KMS-11 (cell line): ENCODE measurements around the gene DNAJC5G.

Source experiments
- H2AFZ ChIP-seq: fragments of 200-600 bp; sonication (generic); 2 replicates; pipeline ENCODE4 v1.6.1; 2016; ENCODE audit warnings: antibody characterized with exemption, mixed run types, low read depth
- H3K27ac ChIP-seq: fragments of 200-600 bp; sonication (generic); 2 replicates; pipeline ENCODE4 v1.6.1; 2016; ENCODE audit warnings: mild to moderate bottlenecking, mixed run types
- H3K27me3 ChIP-seq: fragments of 200-600 bp; sonication (generic); 2 replicates; pipeline ENCODE4 v1.6.1; 2017; ENCODE audit warnings: mild to moderate bottlenecking, low read depth, mixed run types, moderate library complexity; ENCODE audit not compliant: insufficient read depth
- H3K36me3 ChIP-seq: fragments of 200-600 bp; sonication (generic); 2 replicates; pipeline ENCODE4 v1.6.1; 2017; ENCODE audit warnings: mild to moderate bottlenecking, mixed run types; ENCODE audit not compliant: insufficient read depth
- H3K4me1 ChIP-seq: fragments of 200-600 bp; sonication (generic); 2 replicates; pipeline ENCODE4 v1.6.1; 2016; ENCODE audit warnings: mild to moderate bottlenecking, low read depth, mixed run types; ENCODE audit not compliant: poor library complexity, severe bottlenecking
- H3K4me2 ChIP-seq: fragments of 200-600 bp; sonication (generic); 2 replicates; pipeline ENCODE4 v1.7.0; 2016; ENCODE audit warnings: mild to moderate bottlenecking, mixed run types
- H3K4me3 ChIP-seq: fragments of 200-600 bp; sonication (generic); IDR thresholded peaks from 2 replicates; pipeline ENCODE4 v1.6.1; 2017; ENCODE audit warnings: low read depth, low read length, mixed read lengths; ENCODE audit not compliant: insufficient read depth
- H3K79me2 ChIP-seq: fragments of 200-600 bp; sonication (generic); 2 replicates; pipeline ENCODE4 v1.6.1; 2016; ENCODE audit warnings: low read depth, mixed run types; ENCODE audit not compliant: insufficient read depth
- H3K9ac ChIP-seq: fragments of 200-600 bp; sonication (generic); 2 replicates; pipeline ENCODE4 v1.6.1; 2016; ENCODE audit warnings: mild to moderate bottlenecking, mixed run types
- H4K20me1 ChIP-seq: fragments of 200-600 bp; sonication (generic); 2 replicates; pipeline ENCODE4 v1.6.1; 2016; ENCODE audit warnings: mild to moderate bottlenecking, mixed run types; ENCODE audit not compliant: insufficient read depth
- TF ChIP-seq, protein P1 (sequence below): fragments of 200-600 bp; sonication (generic); conservative IDR thresholded peaks from 2 replicates; pipeline ENCODE4 v1.6.1; 2017; ENCODE audit warnings: low read depth, mild to moderate bottlenecking, antibody characterized with exemption, low read length, moderate library complexity, mixed read lengths

DNAJC5G gene

DNA sequence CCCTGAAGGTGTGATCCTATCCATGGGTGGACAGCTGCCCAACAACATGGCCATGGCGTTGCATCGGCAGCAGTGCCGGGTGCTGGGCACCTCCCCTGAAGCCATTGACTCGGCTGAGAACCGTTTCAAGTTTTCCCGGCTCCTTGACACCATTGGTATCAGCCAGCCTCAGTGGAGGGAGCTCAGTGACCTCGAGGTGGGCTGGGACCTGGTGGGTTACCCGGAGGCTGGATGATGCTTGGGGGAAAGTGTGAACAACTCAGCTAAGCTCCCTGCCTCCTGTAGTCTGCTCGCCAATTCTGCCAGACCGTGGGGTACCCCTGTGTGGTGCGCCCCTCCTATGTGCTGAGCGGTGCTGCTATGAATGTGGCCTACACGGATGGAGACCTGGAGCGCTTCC lies 41.9 kb upstream of the DNAJC5G start:
- Histone ChIP-seq H3K27ac (no peak overlapping the region), H3K9ac (no peak overlapping the region), H3K27me3 (no peaks in the 10 kb centered on the region), H3K79me2 (no peaks in the 10 kb centered on the region), H3K4me1 (no peaks in the 10 kb centered on the region), H2AFZ (no peak overlapping the region), H3K36me3 (peaks cover 11% of the 10 kb centered on the region; the same call in 1 of the 2 replicates), H3K4me2 (no peak overlapping the region), H3K4me3 (no peak overlapping the region), H4K20me1 (no peaks in the 10 kb centered on the region)
- TF ChIP-seq, protein P1, sequence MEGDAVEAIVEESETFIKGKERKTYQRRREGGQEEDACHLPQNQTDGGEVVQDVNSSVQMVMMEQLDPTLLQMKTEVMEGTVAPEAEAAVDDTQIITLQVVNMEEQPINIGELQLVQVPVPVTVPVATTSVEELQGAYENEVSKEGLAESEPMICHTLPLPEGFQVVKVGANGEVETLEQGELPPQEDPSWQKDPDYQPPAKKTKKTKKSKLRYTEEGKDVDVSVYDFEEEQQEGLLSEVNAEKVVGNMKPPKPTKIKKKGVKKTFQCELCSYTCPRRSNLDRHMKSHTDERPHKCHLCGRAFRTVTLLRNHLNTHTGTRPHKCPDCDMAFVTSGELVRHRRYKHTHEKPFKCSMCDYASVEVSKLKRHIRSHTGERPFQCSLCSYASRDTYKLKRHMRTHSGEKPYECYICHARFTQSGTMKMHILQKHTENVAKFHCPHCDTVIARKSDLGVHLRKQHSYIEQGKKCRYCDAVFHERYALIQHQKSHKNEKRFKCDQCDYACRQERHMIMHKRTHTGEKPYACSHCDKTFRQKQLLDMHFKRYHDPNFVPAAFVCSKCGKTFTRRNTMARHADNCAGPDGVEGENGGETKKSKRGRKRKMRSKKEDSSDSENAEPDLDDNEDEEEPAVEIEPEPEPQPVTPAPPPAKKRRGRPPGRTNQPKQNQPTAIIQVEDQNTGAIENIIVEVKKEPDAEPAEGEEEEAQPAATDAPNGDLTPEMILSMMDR = no peak

DNA sequence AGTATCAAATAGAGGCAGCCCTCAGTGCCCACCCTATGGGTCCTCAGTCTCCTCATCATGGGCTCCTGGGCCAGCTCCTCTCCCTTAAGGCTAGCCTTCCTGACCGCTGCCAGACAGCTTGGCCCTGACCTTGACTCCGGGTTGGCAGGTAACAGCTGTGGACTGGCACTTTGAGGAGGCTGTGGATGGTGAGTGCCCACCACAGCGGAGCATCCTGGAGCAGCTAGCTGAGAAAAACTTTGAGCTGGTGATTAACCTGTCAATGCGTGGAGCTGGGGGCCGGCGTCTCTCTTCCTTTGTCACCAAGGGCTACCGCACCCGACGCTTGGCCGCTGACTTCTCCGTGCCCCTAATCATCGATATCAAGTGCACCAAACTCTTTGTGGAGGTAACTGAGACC lies 39.1 kb upstream of the DNAJC5G start:
- no peaks in the 10 kb centered on the region for H4K20me1 ChIP-seq
- no peaks in the 10 kb centered on the region for H3K27me3 ChIP-seq
- no peak overlapping the region for H2AFZ ChIP-seq
- no peak overlapping the region for H3K4me3 ChIP-seq
- no peaks in the 10 kb centered on the region for H3K4me1 ChIP-seq
- H3K9ac ChIP-seq = no peak overlapping the region
- H3K27ac ChIP-seq = no peak overlapping the region
- TF ChIP-seq, protein P1 = no peak
- H3K79me2 ChIP-seq = no peaks in the 10 kb centered on the region
- no peak overlapping the region for H3K4me2 ChIP-seq
- H3K36me3 ChIP-seq = peaks cover 9% of the 10 kb centered on the region; the same call in 1 of the 2 replicates

DNA sequence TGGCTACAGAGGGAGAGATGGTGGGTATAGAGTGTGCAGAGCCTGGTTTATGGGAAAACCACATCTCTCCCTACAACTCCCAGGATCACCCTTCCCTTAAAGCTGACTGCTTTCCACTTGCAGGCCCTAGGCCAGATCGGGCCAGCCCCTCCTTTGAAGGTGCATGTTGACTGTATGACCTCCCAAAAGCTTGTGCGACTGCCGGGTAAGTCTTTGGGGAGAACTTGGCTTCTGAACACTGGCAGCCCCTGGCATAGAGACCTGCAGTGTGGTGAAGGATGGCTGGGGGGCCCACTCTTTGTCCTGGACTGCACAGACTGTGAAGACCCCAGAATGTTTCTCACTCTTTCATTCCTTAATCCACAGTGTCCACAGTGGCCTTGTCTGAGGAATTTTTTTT lies 38.6 kb upstream of the DNAJC5G start:
- Histone ChIP-seq H3K4me3 (no peak overlapping the region), H3K79me2 (no peaks in the 10 kb centered on the region), H3K27me3 (no peaks in the 10 kb centered on the region), H3K4me2 (no peak overlapping the region), H3K4me1 (no peaks in the 10 kb centered on the region), H4K20me1 (no peaks in the 10 kb centered on the region), H3K9ac (no peak overlapping the region), H3K27ac (no peak overlapping the region), H3K36me3 (peaks cover 13% of the 10 kb centered on the region; the same call in 1 of the 2 replicates), H2AFZ (no peak overlapping the region)
- TF ChIP-seq, protein P1 = no peak

DNA sequence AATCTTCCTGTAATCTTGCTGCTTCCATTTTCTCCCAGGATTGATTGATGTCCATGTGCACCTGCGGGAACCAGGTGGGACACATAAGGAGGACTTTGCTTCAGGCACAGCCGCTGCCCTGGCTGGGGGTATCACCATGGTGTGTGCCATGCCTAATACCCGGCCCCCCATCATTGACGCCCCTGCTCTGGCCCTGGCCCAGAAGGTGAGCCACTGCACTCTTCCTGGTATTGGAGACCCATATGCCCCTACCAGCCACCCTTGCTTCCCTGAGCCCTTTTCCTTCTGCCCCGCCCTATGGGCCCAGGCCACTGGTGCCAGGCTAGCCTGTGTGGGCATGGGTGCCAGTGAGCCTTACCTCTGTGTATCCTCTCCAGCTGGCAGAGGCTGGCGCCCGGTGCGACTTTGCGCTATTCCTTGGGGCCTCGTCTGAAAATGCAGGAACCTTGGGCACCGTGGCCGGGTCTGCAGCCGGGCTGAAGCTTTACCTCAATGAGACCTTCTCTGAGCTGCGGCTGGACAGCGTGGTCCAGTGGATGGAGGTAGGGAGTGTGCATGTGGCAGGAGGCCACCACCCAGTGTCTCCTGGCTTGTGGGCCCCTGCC lies 37.8 kb upstream of the DNAJC5G start:
- H3K79me2 ChIP-seq = no peaks in the 10 kb centered on the region
- H3K4me1 ChIP-seq = no peaks in the 10 kb centered on the region
- no peaks in the 10 kb centered on the region for H4K20me1 ChIP-seq
- H3K36me3 ChIP-seq = peaks cover 13% of the 10 kb centered on the region; the same call in 1 of the 2 replicates
- no peaks in the 10 kb centered on the region for H3K27me3 ChIP-seq
- H3K4me2 ChIP-seq = no peak overlapping the region
- no peak overlapping the region for H3K9ac ChIP-seq
- no peak overlapping the region for H3K4me3 ChIP-seq
- TF ChIP-seq, protein P1 = no peak
- no peak overlapping the region for H3K27ac ChIP-seq
- H2AFZ ChIP-seq = no peak overlapping the region
